IMR-90 (cell line): ENCODE data around the gene ST6GALNAC2.

Experiments
- CTCF ChIP-seq: conservative IDR thresholded peaks from 2 replicates; pipeline ENCODE4 v1.5.1; 2012; ENCODE audit warnings: mild to moderate bottlenecking, low read depth, low read length, improper control_type of control experiment
- FOS ChIP-seq: fragments of 150-350 bp; IDR thresholded peaks from 2 replicates; pipeline ENCODE4 v1.6.1; 2016; ENCODE audit warnings: low read depth, low read length
- MAZ ChIP-seq: IDR thresholded peaks from 2 replicates; pipeline ENCODE4 v1.6.1; 2012; ENCODE audit warnings: low read depth, mild to moderate bottlenecking, low read length, improper control_type of control experiment, moderate library complexity, borderline replicate concordance
- POLR2A ChIP-seq: IDR thresholded peaks from 2 replicates; pipeline ENCODE4 v1.6.1; 2012; ENCODE audit warnings: mild to moderate bottlenecking, low read depth, low read length
- RAD21 ChIP-seq: IDR thresholded peaks from 2 replicates; pipeline ENCODE4 v1.6.1; 2012; ENCODE audit warnings: low read length, improper control_type of control experiment

GRCh38 chr17:76635039-76635438 lies 49.4 kb upstream of the ST6GALNAC2 start:
- TF ChIP-seq MAZ, result no peak
- TF ChIP-seq POLR2A, result no peak
- no peak for TF ChIP-seq CTCF
- no peak for TF ChIP-seq FOS
- no peak for TF ChIP-seq RAD21
